Activated CD8-positive, alpha-beta memory T cell treated with anti-CD3 and anti-CD28 coated beads, Interleukin-2, amount 50 U/mL, for 1 hour (primary cell): Measurements from ENCODE around the gene STRIP2.
"Not testable (repeated sequence)": the region's sequence is repeated elsewhere in the genome, so short reads cannot be mapped to it uniquely, and the experiment has no call there.

Experiments
- DNase-seq: peaks from one replicate; pipeline ENCODE4 v3.0.0-alpha.2; 2020; ENCODE audit errors: extremely low read depth

The STRIP2 gene

GRCh38 chr7:129423700-129424410 lies 10.4 kb upstream of the STRIP2 start:
- no peak for DNase-seq

GRCh38 chr7:129426482-129426881 lies 7.8 kb upstream of the STRIP2 start:
- DNase-seq = no peak

- DNase-seq = no peak
Measured at GRCh38 chr7:129427526-129428045, 6.6 kb upstream of the STRIP2 start.

- no peak for DNase-seq
Measured at GRCh38 chr7:129431911-129432643, 2.2 kb upstream of the STRIP2 start.

GRCh38 chr7:129434675-129435318 lies 565 bp downstream of the STRIP2 start:
- no peak for DNase-seq

- no peak for DNase-seq
Measured at GRCh38 chr7:129435414-129435829, 1.2 kb downstream of the STRIP2 start.

GRCh38 chr7:129436335-129436923 lies 2.2 kb downstream of the STRIP2 start:
- DNase-seq = no peak

- DNase-seq = no peak
Measured at GRCh38 chr7:129437190-129437589, 3.0 kb downstream of the STRIP2 start.

GRCh38 chr7:129438281-129438838 lies 4.1 kb downstream of the STRIP2 start:
- DNase-seq = no peak

GRCh38 chr7:129438839-129439651 lies 4.8 kb downstream of the STRIP2 start:
- DNase-seq = no peak

GRCh38 chr7:129439963-129440625 lies 5.9 kb downstream of the STRIP2 start:
- DNase-seq = no peak

- DNase-seq = no peak
Measured at GRCh38 chr7:129443612-129444011, 9.4 kb downstream of the STRIP2 start.

- DNase-seq = not testable (repeated sequence)
Measured at GRCh38 chr7:129444776-129445175, 10.5 kb downstream of the STRIP2 start.

GRCh38 chr7:129446925-129447324 lies 12.7 kb downstream of the STRIP2 start:
- DNase-seq = not testable (repeated sequence)

- not testable (repeated sequence) for DNase-seq
Measured at GRCh38 chr7:129447445-129447844, 13.2 kb downstream of the STRIP2 start.

GRCh38 chr7:129448608-129449007 lies 14.4 kb downstream of the STRIP2 start:
- not testable (repeated sequence) for DNase-seq

GRCh38 chr7:129450295-129450694 lies 16.1 kb downstream of the STRIP2 start:
- no peak for DNase-seq

GRCh38 chr7:129452589-129453231 lies 18.5 kb downstream of the STRIP2 start:
- no peak for DNase-seq

- no peak for DNase-seq
Measured at GRCh38 chr7:129453510-129454248, 19.4 kb downstream of the STRIP2 start.
